GM12865 (cell line): Measurements from ENCODE around the gene MEMO1.
"Not testable (repeated sequence)": the region's sequence is repeated elsewhere in the genome, so short reads cannot be mapped to it uniquely, and the experiment has no call there.

Source experiments
- DNase-seq: peaks from one replicate; pipeline ENCODE4 v3.0.0; 2010; ENCODE audit warnings: low read depth
- H3K4me3 ChIP-seq: 2 replicates; pipeline ENCODE4 v1.5.1; 2011; ENCODE audit warnings: mild to moderate bottlenecking, low read depth, low read length, control low read depth
- TF ChIP-seq, protein P1 (sequence below): IDR thresholded peaks from 2 replicates; pipeline ENCODE4 v1.5.1; 2011; ENCODE audit warnings: low read length, control low read depth, low read depth, inconsistent platforms; ENCODE audit not compliant: insufficient read depth; ENCODE audit errors: missing control alignments

MEMO1 gene

DNA sequence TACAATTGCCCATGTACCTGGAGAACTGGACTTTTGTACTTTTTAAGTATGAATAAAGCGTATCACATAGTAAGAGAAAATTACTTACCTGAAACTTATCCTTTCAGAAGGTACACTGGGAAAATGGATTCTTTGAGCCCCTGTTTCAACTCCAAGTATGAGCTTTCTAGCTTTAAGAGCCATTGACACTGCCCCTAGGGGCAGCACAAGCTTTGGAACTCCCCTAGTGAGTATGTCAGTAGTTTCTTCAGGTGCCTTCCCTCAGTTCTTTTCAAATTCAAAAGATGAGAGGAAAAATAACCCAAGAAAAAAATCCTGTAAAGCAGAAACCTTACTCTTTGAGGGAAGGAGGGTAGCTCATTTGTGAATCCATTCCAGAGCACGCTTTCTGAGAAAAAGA, 124.1 kb downstream of the MEMO1 start:
- H3K4me3 ChIP-seq, result no peak overlapping the region
- peak; percentile 41 for DNase-seq
- TF ChIP-seq, protein P1, sequence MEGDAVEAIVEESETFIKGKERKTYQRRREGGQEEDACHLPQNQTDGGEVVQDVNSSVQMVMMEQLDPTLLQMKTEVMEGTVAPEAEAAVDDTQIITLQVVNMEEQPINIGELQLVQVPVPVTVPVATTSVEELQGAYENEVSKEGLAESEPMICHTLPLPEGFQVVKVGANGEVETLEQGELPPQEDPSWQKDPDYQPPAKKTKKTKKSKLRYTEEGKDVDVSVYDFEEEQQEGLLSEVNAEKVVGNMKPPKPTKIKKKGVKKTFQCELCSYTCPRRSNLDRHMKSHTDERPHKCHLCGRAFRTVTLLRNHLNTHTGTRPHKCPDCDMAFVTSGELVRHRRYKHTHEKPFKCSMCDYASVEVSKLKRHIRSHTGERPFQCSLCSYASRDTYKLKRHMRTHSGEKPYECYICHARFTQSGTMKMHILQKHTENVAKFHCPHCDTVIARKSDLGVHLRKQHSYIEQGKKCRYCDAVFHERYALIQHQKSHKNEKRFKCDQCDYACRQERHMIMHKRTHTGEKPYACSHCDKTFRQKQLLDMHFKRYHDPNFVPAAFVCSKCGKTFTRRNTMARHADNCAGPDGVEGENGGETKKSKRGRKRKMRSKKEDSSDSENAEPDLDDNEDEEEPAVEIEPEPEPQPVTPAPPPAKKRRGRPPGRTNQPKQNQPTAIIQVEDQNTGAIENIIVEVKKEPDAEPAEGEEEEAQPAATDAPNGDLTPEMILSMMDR, result peak; percentile 49

- H3K4me3 ChIP-seq, result no peak overlapping the region
- no peak for DNase-seq
- TF ChIP-seq, protein P1, result no peak
Measured at GRCh38 chr2:31877008-31877407, 133.8 kb downstream of the MEMO1 start.

DNA sequence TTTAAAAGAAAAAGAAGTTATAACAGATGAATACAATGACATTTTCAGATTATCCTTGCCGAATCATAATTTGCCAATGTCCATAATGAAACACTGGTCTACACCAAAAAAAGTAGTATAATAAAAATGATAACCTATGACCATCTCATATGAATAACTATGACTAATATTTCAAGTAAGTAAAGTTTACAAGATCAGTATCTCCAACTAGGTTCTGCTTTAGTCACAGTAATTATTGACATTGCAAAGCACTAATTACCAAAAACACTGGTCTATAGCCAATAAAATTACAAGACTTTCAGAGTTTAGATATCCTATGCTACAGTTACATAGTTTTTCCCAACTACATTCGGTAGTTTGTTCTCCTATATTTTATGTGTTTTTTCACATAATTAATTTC, 136.7 kb downstream of the MEMO1 start:
- no peak overlapping the region for H3K4me3 ChIP-seq
- TF ChIP-seq, protein P1, result no peak
- DNase-seq, result no peak

- TF ChIP-seq, protein P1, result no peak
- no peak overlapping the region for H3K4me3 ChIP-seq
- no peak for DNase-seq
Measured at GRCh38 chr2:31865215-31865614, 145.6 kb downstream of the MEMO1 start.

- TF ChIP-seq, protein P1, result no peak
- DNase-seq, result no peak
- H3K4me3 ChIP-seq, result no peak overlapping the region
Measured at GRCh38 chr2:31863867-31864266, 146.9 kb downstream of the MEMO1 start.

DNA sequence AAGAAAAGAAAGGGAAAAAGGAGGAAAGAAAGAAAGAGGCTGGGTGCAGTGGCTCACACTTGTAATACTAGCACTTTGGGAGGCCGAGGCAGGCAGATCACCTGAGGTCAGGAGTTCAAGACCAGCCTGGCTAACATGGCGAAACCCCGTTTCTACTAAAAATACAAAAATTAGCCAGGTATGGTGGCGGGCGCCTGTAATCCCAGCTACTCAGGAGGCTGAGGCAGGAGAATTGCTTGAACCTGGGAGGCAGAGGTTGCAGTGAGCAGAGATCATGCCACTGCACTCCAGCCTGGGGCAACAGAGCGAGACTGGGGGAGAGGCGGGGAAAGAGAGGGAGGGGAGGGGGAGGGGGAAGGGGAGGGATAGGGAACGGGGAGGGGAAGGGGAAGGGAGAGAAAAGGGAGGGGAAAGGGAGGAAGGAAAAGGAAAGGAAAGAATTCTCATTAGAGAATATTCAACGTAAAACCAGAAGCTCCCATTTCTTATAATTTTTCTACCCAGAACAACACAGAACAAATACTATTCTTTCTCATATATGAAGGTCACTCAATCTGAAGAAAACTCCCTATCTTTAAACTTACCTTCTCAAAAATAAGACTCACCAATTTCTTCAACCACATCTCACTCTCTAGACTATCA, 147.7 kb downstream of the MEMO1 start:
- not testable (repeated sequence) for DNase-seq, H3K4me3 ChIP-seq

GRCh38 chr2:31859959-31860358, 150.8 kb downstream of the MEMO1 start:
- DNase-seq, result no peak
- TF ChIP-seq, protein P1, result no peak

More at GRCh38 chr2:31859959-31860358, 150.8 kb downstream of the MEMO1 start:
- no peak overlapping the region for H3K4me3 ChIP-seq
